GM04504 (cell line): Measurements from ENCODE around the gene GBP5.
"Not testable (repeated sequence)": the region's sequence is repeated elsewhere in the genome, so short reads cannot be mapped to it uniquely, and the experiment has no call there.

Experiments used
- DNase-seq: peaks from one replicate; pipeline ENCODE4 v3.0.0-alpha.2; 2012; ENCODE audit warnings: low read depth

Gene GBP5

DNA sequence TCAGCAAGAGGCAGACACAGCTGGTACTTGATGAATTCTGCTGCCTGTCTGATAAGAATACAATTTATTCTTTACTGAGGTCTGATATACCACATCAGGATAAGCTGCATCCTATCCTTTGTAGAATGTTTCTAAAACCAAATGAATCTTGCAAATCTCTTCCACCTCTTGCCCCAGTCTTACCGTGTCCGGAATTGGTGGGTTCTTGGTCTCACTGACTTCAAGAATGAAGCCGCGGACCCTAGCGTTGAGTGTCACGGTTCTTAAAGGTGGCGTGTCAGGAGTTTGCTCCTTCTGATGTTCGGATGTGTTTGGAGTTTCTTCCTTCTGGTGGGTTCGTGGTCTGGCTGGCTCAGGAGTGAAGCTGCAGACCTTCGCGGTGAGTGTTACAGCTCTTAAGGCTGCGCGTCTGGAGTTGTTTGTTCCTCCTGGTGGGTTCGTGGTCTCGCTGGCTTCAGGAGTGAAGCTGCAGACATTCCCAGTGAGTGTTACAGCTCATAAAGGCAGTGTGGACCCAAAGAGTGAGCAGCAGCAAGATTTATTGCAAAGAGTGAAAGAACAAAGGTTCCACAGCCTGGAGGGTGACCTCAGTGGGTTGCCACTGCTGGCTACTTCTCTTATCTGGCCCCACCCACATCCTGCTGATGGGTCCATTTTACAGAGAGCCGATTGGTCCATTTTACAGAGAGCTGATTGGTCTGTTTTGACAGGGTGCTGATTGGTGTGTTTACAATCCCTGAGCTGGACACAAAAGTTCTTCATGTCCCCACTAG is at the start of gene GBP5:
Gene GBP5, minus strand, starts transcription at position 592 of the 773 bp plus-strand sequence. CDS start 3,305 bp downstream, outside the sequence.
- not testable (repeated sequence) for DNase-seq

- no peak for DNase-seq
These were observed 49.7 kb upstream of the GBP5 start for GRCh38 chr1:89322402-89322801.

DNA sequence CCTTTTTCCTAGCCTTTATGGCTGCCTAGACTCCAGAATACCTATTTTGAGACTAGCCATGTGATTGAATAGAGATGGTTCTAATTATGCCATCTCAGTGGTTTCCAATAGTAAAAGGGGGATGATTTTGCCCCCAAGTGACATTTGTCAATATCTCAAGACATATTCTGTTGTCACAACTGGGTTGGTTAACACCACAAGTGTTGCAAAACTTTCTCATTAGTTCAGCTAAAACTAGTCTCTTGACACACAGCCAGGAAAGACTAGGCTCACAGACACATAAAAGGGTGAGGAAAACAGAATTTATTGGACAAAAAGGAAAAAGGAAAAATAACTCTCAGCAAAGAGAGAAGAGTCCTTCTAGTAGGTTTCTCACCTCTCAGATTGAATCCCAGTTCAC is 39.9 kb upstream of the GBP5 start:
- peak; percentile 9 for DNase-seq

GRCh38 chr1:89311757-89312156 is 39.1 kb upstream of the GBP5 start:
- no peak for DNase-seq

DNA sequence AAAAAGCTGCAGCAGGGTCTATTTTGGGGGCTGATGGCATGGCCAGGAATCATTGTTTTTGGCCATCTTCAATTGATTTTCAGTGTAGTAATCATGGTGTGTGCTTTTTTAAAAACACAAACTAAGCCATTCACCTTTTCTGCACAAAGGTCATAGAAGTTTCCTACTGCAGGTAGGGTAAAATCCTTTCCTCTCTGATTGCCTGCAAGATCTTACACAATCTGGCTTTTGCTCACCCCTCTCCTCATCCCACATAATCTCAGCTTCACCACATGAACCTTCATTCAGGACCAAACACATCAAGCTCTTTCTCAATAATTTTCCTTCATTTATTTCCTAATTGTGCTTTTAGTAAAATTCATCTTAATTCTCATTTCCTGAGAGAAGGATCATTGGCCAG is 38.3 kb upstream of the GBP5 start:
- no peak for DNase-seq

GRCh38 chr1:89310505-89310904 is 37.8 kb upstream of the GBP5 start:
- DNase-seq: peak; percentile 3

DNA sequence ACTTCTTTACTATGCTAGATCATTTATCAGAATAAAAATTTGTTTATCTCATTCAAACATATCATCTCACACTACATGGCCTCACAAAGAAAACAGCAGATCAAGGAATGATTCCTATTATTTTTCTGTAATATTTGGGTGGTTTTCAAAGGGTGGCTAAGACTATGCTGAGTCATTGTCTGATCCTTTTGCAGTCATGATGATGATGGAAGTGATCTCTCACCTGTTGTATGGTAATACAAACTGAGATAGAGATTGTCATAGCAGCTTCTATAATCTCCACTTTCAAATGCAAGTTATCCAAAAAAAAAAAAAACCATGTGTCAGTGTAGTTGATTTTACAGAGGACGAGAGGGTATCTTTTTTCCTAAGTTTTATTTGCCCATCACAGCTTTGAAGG is 37.2 kb upstream of the GBP5 start:
- DNase-seq: no peak

- DNase-seq: no peak
These were observed 33.6 kb upstream of the GBP5 start for GRCh38 chr1:89306273-89306672.

DNA sequence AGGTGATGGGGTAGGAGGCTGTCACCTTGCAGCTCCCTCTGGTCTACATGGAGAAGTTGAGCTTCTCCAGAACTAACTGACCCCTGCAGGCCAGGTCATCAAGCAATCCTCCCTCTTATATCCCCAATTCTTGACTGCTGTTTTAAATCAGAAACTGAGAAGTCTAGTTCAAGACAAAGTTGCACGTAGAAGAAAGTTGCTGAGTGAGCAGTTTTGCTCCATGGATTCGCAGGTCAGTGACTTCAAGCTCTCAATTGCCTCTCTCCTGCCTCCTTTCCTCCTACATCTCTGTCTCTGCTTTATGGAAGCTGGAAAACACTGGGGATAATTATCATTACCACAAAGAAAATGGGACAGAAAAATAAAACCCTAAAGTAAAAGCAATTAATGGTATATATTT is 32.8 kb upstream of the GBP5 start:
- DNase-seq: no peak

GRCh38 chr1:89304572-89305230 is 32.0 kb upstream of the GBP5 start:
- no peak for DNase-seq

DNA sequence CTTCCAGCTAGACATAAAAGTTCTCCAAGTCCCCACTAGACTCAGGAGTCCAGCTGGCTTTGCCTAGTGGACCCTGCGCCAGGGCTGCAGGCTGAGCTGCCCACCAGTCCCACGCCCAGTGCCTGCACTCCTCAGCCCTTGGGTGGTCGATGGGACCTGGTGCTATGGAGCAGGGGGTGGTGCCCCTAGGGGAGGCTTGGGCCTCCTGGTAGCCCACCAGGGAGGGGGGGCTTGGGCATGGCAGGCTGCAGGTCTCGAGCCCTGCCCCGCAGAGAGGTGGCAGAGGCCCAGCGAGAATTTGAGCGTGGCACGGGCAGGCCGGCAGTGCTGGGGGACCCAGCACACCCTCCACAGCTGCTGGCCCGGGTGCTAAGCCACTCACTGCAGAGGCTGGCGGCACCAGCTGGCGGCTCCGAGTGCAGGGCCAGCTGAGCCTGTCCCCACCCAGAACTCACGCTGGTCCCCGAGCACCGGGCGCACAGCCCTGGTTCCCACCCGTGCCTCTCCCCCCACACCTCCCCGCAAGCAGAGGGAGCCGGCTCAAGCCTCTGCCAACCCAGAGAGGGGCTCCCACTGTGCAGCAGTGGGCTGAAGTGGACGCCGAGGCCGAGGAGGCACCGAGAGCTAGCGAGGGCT is 30.2 kb upstream of the GBP5 start:
- DNase-seq: no peak

- DNase-seq: not testable (repeated sequence)
These were observed 27.2 kb upstream of the GBP5 start for GRCh38 chr1:89299739-89300463.

- DNase-seq: no peak
These were observed 25.8 kb upstream of the GBP5 start for GRCh38 chr1:89298461-89298860.

DNA sequence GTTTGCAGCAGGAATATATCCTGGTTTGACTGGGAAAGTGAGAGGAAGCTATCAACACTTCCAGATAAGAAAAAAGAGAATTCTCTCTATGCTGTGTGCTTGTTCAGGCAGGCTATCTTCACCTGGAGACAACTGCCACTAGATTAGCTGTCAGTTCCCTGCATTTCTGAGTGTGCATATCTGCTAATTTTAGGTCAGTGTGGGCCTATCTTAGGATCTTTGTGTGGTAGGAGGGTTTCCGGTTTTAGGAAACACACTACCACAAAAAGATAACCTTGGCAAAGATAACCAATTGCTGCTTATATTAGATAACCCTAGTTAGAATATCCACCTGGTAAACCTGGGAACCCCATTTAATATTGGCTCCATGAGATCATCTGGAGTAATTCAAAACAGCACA is 22.5 kb upstream of the GBP5 start:
- no peak for DNase-seq

DNA sequence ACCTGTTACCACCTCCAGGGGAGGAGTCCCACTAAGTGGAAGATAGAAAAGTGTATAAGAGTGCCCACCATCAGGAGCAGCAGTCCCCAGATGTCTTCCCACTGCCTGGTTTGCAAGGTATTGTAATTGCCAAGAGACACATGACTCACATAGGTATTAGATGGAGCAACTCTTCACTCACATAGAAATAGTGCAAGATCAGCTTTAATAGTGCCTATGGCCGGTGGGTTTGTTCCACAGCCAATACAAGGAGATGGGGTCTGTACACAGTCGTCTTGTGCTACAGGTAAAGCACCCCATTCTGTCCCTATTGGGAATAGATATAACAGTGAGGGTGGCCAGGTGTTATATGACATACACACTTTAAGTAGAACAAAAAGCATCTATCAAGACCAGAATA is 18.6 kb upstream of the GBP5 start:
- DNase-seq: no peak

- no peak for DNase-seq
These were observed 15.3 kb upstream of the GBP5 start for GRCh38 chr1:89288051-89288340.

DNA sequence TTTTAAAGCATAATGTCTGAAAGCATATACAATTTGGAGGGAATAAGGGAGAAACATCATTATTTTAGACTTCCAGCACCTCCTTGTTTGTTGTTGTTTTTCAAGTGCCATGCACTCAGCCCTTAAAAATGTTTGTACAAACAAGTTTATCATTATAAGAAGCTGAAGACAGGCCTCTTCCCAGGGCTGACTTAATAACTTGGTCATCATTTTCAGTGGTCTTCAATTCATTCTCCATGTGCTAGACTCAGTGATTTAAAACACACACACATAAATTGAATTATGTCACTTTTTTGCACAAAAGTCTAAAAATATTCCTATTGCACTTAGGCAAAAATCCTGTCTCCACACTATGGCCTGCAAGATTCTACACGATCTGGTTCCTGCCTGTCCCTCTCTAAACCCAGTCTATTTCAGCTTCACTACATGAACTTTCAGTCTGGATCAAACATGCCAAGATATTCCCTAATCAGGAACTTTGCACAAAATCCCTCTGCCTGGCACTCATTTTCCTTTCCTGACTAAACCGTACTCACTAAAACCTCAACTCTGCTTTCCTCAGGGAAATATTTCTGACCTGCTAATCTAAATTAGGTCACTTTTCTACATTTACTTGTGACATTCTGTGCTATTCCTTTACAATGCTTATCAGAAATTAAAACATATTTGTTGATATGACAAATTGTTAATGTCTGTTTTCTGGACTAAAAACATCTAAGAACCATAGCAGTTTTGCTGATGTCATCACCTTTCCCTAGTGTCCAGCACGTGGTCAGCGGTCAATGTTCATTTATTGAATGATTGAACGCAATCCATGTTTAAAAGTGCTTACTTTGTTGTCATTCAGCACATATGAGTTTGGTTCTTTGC is 14.8 kb upstream of the GBP5 start:
- no peak for DNase-seq

DNA sequence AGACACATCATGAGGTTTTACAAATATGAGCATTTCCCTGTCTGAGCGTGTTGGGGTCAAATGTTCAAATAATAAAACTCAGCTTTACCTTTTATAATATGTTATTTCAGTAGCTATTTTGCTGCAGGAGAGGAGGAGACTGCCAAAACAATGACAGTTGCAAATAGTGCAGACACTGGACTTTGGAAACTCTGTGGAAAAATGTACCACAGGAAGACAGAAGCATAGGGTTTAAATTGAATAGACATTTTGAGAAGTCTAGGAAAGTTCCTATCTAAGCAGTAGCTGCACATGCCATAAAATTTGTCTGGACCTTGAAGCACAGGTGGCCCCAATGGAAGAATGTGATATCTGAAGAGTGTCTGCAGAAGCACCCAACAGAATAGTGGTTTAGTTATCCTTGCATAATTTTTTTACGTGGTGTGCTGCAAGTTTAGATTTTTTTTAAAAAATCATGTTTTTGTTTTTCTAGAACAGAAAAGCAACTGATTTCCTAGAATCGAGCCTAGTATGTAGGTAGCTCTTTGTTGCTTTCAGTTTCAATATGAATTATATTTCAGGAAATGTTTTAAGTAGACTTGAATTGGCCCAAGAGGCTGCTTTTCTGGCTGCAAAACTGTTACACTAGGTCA is 14.0 kb upstream of the GBP5 start:
- DNase-seq: no peak

DNA sequence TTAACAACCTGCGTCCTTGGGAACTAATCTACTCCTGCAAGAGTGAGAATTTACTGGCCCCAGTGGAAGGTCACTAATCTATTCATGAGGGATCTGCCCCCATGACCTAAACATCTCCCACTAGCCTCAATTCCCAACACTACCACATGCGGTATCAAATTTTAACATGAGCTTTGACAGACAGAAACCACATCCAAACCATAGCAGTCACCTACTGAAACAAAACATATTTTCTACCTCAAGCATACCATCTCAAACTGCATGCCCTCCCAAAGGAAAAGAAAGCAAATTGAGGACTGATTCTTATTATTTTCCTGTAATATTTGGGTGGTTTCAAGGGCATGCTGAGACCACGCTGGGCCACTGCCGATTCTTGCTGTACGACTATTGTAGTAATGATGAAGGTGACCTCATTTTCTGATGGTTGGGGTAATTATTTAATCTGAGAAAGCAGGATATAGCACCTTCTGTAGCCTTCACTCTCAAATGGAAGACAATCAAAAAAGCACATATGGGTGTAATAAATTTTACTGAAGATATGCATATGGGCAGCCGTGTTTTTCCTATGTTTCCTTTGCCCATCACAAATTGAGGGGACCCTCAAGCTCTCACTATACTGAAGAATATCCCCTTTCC is 13.2 kb upstream of the GBP5 start:
- no peak for DNase-seq

DNA sequence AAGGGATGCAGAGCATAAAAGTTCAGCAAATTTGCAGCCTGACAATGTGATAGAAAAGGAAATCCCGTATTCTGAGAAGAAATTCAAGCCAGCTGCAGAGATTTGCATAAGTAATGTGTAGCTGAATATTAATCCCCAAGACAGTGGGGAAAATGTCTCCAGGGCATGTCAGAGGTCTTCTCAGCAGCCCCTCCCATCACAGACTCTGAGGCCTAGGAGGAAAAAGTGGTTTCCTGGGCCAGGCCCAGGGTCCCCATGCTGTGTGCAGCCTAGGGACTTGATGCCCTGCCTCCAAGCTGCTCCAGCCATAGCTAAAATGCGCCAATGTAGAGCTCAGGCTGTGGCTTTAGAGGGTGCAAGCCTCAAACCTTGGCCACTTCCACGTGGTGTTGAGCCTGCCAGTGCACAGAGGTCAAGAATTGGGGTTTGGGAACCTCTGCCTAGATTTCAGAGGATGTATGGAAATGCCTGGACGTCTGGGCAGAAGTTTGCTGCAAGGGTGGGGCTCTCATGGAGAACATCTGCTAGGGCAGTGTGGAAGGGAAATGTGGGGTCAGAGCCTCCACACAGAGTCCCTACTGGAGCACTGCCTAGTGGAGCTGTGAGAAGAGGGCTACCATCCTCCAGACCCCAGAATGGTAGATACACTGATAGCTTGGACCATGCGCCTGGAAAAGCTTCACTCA is 11.6 kb upstream of the GBP5 start:
- DNase-seq: not testable (repeated sequence)
